ENCODE results near the gene GFM2.
"Not testable (repeated sequence)": the region's sequence is repeated elsewhere in the genome, so short reads cannot be mapped to it uniquely, and the experiment has no call there.

The GFM2 gene

GRCh38 chr5:74717596-74717995 lies 49.3 kb downstream of the GFM2 start:
- TF ChIP-seq, protein P1, sequence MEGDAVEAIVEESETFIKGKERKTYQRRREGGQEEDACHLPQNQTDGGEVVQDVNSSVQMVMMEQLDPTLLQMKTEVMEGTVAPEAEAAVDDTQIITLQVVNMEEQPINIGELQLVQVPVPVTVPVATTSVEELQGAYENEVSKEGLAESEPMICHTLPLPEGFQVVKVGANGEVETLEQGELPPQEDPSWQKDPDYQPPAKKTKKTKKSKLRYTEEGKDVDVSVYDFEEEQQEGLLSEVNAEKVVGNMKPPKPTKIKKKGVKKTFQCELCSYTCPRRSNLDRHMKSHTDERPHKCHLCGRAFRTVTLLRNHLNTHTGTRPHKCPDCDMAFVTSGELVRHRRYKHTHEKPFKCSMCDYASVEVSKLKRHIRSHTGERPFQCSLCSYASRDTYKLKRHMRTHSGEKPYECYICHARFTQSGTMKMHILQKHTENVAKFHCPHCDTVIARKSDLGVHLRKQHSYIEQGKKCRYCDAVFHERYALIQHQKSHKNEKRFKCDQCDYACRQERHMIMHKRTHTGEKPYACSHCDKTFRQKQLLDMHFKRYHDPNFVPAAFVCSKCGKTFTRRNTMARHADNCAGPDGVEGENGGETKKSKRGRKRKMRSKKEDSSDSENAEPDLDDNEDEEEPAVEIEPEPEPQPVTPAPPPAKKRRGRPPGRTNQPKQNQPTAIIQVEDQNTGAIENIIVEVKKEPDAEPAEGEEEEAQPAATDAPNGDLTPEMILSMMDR (IDR thresholded peaks at IDR 0.05; ENCODE audit: low read depth, low read length) = no peak
- DNase-seq (ENCODE audit: extremely low read depth, low read depth) = no peak

- DNase-seq (ENCODE audit: extremely low read depth, low read depth) = no peak
- TF ChIP-seq, protein P1 (IDR thresholded peaks at IDR 0.05; ENCODE audit: low read depth, low read length) = no peak
Measured at GRCh38 chr5:74693191-74693590, 73.7 kb downstream of the GFM2 start.

GRCh38 chr5:74686962-74687751 lies 79.8 kb downstream of the GFM2 start:
- no peak for DNase-seq (ENCODE audit: extremely low read depth, low read depth)
- TF ChIP-seq, protein P1 (IDR thresholded peaks at IDR 0.05; ENCODE audit: low read depth, low read length) = no peak

DNA sequence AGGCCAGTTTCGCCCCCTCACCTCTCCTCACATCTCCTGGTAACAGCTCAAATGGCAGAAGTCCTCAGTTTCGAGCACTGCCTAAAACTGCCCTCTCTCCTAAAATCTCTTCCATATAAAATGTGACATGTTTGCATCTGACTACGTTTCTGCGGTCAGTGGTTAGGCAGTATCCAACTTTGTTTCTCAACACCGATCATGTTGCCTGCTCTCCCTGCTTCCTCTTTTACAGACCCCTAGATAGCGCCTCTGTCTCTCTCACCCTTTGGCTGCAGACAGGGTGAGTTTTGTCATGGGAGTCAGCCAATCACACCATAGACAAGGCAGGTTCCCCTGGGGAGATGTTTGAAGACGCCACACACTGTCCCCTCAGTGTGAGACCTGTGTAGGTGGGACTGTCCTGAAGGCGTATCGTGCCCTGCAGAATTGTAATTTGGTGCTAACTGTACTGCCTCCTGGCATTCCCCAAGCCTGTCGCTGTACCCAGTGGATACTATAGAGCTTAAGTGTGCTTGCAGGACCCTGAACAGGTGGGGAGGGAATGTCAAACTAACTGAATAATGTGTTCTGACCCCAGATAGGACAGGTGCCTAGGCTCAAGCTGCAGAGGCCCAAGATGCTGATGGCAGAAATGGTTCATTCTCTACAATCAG lies 80.8 kb downstream of the GFM2 start:
- TF ChIP-seq, protein P1 (IDR thresholded peaks at IDR 0.05; ENCODE audit: low read depth, low read length) = no peak
- no peak for DNase-seq (ENCODE audit: extremely low read depth, low read depth)

DNA sequence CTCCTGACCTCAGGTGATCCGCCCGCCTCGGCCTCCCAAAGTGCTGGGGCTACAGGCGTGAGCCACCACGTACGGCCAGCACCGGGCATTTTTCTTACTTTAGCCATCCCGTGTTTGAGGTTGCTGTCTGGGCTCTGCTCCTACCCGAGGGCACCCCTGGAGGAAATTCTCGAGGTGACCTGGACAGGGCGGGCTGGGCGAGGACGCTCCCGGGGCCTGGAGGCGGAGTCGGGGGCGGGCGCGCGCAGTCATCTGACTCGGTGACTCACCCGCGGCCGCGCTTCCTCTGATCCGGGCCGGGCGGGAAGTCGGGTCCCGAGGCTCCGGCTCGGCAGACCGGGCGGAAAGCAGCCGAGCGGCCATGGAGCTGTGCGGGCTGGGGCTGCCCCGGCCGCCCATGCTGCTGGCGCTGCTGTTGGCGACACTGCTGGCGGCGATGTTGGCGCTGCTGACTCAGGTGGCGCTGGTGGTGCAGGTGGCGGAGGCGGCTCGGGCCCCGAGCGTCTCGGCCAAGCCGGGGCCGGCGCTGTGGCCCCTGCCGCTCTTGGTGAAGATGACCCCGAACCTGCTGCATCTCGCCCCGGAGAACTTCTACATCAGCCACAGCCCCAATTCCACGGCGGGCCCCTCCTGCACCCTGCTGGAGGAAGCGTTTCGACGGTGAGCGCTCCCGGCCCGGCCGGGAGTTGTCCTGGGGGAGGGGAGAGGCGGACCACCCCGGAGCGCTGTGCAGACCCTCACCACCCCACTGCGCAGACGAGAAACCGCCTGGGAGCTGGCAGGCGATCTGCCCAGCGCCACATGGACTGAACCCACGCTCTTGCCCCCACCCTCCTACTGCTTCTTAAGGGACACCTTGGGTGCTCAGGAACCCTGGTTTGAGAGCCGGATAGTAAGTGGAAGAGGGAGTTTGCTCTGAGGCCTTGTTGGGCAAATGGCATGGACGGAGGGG lies 81.7 kb downstream of the GFM2 start, which contains the start of gene HEXB:
HEXB (plus strand) TSS at position 334 of the 952 bp plus-strand sequence; CDS start at position 362, 28 bp downstream.
- TF ChIP-seq, protein P1 (IDR thresholded peaks at IDR 0.05; ENCODE audit: low read depth, low read length) = no peak

DNA sequence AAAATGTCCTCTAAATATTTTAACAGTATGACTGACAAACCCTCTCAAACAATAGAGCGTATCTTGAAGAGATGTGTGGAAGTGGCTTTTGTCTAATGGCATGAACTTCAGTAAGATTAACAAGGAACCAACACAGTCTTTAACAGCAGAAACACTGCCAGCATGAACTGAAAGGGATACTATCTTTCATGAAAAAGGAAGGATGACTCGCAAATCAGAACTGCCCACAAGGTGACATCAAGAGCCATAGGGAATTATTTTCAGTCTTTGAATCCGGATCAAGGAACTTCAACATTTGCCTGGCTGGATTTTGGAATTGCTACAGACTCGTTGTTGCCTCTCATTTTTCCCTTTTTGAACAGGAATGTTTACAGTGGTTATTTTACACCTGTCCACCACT lies 87.0 kb downstream of the GFM2 start:
- no peak for DNase-seq (ENCODE audit: extremely low read depth, low read depth)
- TF ChIP-seq, protein P1 (IDR thresholded peaks at IDR 0.05; ENCODE audit: low read depth, low read length) = no peak

More for the DNA sequence above, 81.7 kb downstream of the GFM2 start, which contains the start of gene HEXB:
- DNase-seq (ENCODE audit: extremely low read depth, low read depth) = peak; percentile 42

DNA sequence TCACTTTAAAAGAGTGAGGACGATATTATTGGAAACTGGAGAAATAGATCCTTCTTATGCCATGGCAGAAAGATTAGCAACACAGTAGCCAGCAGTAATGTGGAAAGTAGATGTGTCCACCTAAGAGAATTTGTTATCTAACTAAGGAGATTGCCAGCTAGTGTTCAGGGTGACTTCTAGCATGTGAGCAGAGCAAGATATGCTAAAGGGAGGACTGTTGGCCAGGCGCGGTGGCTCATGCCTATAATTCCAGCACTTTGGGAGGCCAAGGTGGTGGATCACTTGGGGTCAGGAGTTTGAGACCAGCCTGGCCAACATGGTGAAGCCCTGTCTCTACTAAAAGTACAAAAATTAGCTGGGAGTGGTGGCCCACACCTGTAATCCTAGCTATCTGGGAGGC lies 87.6 kb downstream of the GFM2 start:
- not testable (repeated sequence) for DNase-seq (ENCODE audit: extremely low read depth, low read depth)

DNA sequence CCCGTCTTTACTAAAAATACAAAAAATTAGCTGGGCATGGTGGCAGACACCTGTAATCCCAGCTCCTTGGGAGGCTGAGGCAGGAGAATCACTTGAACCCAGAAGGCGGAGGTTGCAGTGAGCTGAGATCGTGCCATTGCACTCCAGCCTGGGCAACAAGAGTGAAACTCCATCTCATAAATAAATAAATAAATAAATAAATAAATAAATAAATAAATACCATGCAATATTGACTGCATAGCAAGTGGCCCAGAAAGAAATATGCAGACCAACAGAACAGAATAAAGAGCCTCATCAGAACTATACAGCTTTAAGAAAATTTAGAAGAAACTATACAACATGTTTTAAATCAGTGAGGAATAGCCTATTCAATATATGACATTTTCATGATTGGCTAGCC lies 88.8 kb downstream of the GFM2 start:
- DNase-seq (ENCODE audit: extremely low read depth, low read depth) = not testable (repeated sequence)

DNA sequence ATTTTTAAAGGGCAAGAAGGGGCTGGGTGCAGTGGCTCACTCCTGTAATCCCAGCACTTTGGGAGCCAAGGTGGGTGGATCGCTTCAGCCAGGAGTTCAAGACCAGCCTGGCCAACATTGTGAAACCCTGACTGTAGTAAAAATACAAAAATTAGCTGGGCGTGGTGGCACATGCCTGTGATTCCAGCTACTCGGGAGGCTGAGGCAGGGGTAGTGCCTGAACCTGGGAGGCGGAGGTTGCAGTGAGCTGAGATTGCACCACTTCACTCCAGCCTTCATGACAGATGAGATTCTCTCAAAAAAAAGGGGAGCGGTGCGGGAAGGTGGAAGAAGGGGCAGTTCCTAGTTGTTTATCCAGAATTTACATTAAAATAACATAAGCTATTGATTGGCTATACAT lies 90.5 kb downstream of the GFM2 start:
- DNase-seq (ENCODE audit: extremely low read depth, low read depth) = not testable (repeated sequence)

Data from AG09319 (cell line).